Brain microvascular endothelial cell (primary cell): ENCODE results near the gene SPDYC.

ENCODE experiments used
- DNase-seq: peaks from one replicate; pipeline ENCODE4 v3.0.0-alpha.2; 2020
- H3K27ac ChIP-seq: fragments of 250-450 bp; sonication (Bioruptor Pico); 2 replicates; pipeline ENCODE4 v1.5.1; 2020; ENCODE audit warnings: mild to moderate bottlenecking, moderate library complexity
- H3K27me3 ChIP-seq: fragments of 250-450 bp; sonication (Bioruptor Pico); replicated peaks from 2 replicates; pipeline ENCODE4 v1.5.1; 2020; ENCODE audit warnings: mild to moderate bottlenecking
- H3K36me3 ChIP-seq: fragments of 250-450 bp; sonication (Bioruptor Pico); replicated peaks from 2 replicates; pipeline ENCODE4 v1.5.1; 2020; ENCODE audit warnings: mild to moderate bottlenecking
- H3K4me3 ChIP-seq: 2 replicates; pipeline ENCODE4 v1.5.1; 2011; ENCODE audit warnings: low read depth, mild to moderate bottlenecking, control low read depth, low read length, moderate library complexity
- in situ Hi-C: cut with HindIII; loops from 2 replicates; pipeline ENCODE4 v1.10.0; 2017; ENCODE audit warnings: low sequenced_read_pairs, low pct_ligation_motif_present
- TF ChIP-seq, protein P1 (sequence below): IDR thresholded peaks from 2 replicates; pipeline ENCODE4 v1.5.1; 2011; ENCODE audit warnings: low read depth, mild to moderate bottlenecking, moderate library complexity, low read length, control low read depth, inconsistent platforms; ENCODE audit errors: missing control alignments

Gene SPDYC

DNA sequence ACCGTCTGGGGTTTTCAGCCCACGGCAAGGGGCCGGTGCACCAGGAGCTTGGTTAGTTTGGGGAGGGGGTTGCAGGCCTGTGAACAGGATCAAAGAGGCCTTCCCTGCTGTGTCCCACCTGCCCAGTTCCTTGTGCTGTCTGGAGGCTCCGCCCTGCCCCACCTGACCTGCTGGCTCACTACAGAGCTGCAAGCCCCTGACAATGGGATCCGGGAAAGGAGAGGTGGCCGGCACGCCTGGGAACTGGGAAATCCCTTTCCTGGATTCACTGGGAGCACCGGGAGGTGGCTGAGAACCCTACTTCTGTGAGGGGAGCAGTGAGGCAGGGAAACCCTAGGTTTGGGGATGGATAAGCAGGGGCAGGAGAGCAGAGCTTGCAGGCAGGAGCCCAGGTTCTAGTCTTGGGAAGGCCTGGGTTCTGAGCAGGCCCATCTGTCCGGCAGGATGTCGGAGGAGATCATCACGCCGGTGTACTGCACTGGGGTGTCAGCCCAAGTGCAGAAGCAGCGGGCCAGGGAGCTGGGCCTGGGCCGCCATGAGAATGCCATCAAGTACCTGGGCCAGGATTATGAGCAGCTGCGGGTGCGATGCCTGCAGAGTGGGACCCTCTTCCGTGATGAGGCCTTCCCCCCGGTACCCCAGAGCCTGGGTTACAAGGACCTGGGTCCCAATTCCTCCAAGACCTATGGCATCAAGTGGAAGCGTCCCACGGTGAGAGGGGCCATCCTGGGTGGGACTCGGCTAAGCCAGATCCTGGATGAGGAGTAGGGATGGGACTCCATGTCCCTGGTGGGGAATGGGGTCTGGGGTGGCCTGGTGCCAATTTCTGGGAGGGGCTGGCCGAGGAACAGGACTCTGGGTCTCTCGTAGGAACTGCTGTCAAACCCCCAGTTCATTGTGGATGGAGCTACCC is 12.5 kb downstream of the SPDYC start:
- in situ Hi-C loops, result no loop called here
- Histone ChIP-seq H3K4me3 (peak overlapping the region; percentile 85), H3K27ac (peak overlapping the region; percentile 67), H3K27me3 (no peaks in the 10 kb centered on the region), H3K36me3 (peaks cover 29% of the 10 kb centered on the region)
- TF ChIP-seq, protein P1, sequence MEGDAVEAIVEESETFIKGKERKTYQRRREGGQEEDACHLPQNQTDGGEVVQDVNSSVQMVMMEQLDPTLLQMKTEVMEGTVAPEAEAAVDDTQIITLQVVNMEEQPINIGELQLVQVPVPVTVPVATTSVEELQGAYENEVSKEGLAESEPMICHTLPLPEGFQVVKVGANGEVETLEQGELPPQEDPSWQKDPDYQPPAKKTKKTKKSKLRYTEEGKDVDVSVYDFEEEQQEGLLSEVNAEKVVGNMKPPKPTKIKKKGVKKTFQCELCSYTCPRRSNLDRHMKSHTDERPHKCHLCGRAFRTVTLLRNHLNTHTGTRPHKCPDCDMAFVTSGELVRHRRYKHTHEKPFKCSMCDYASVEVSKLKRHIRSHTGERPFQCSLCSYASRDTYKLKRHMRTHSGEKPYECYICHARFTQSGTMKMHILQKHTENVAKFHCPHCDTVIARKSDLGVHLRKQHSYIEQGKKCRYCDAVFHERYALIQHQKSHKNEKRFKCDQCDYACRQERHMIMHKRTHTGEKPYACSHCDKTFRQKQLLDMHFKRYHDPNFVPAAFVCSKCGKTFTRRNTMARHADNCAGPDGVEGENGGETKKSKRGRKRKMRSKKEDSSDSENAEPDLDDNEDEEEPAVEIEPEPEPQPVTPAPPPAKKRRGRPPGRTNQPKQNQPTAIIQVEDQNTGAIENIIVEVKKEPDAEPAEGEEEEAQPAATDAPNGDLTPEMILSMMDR, result no peak
- DNase-seq, result no peak

DNA sequence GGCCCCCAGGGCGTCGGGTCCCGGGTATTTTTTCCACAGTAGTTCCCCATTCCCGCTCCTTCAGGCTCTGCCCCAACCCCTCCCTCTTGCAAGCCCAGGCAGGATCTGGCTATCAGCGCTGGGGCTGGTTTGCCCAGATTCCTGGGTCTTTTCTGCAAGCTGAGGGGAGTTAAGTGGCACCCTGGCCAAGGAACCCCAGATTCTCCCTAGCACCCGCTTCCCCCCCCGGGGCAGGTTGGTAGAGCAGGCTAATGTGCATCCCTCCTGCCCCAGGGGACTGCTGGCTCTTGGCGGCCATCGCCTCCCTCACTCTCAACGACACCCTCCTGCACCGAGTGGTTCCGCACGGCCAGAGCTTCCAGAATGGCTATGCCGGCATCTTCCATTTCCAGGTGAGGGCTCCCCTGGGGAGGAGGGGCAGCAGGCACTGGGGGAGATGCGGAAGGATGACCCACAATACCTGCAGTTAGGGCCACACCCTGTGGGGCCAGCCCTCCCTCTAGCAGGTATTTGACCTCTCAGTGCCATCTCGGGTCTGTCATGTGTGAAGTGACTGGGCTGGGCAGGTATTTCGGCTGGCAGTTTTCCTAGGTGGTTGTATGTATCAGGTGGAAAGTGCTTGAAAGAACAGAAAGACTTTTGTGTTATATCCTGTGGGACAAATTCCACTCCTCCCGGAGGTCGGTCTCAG is 13.3 kb downstream of the SPDYC start:
- DNase-seq, result no peak
- H3K4me3 ChIP-seq, result peak overlapping the region; percentile 5
- in situ Hi-C loops, result no loop called here
- no peak overlapping the region for H3K27ac ChIP-seq
- no peaks in the 10 kb centered on the region for H3K27me3 ChIP-seq
- TF ChIP-seq, protein P1, result no peak
- H3K36me3 ChIP-seq, result peaks cover 38% of the 10 kb centered on the region

DNA sequence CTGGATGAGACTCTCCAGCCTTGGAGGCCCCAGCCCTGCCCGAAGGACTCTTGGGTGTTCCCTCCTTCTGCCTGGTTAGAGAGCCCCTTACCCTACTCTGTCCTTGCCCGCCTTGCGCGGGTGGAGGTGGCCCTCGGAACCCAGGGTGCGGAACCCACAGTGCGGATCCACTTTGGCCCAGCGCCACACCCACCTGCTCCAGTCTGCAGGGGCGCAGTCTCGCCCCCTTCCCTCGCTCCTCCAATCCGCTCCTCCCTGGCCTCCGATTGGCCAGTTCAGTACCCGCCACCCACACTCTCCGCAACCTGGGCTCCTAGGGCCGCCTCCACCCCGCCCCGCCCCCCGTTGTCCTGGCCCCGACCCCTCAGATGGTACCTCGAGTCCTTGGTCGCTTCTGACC is 14.1 kb downstream of the SPDYC start:
- Histone ChIP-seq H3K4me3 (no peak overlapping the region), H3K36me3 (peaks cover 43% of the 10 kb centered on the region), H3K27ac (no peak overlapping the region), H3K27me3 (no peaks in the 10 kb centered on the region)
- in situ Hi-C loops, result no loop called here
- TF ChIP-seq, protein P1, result no peak
- no peak for DNase-seq

- H3K27me3 ChIP-seq, result no peaks in the 10 kb centered on the region
- TF ChIP-seq, protein P1, result no peak
- no peak for DNase-seq
- in situ Hi-C loops, result no loop called here
- H3K36me3 ChIP-seq, result peaks cover 53% of the 10 kb centered on the region
- no peak overlapping the region for H3K27ac ChIP-seq
- H3K4me3 ChIP-seq, result no peak overlapping the region
Measured at GRCh38 chr11:65185171-65185570, 15.1 kb downstream of the SPDYC start.

DNA sequence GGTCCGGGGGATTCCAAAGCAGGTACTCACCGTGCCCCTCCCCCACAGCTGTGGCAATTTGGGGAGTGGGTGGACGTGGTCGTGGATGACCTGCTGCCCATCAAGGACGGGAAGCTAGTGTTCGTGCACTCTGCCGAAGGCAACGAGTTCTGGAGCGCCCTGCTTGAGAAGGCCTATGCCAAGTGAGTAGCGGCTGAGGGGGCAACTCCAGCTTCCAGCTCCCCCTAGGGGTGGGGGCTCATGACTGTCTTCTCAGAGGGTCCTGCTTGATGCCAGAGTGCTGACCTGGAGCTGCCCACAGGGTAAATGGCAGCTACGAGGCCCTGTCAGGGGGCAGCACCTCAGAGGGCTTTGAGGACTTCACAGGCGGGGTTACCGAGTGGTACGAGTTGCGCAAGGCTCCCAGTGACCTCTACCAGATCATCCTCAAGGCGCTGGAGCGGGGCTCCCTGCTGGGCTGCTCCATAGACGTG is 15.9 kb downstream of the SPDYC start:
- H3K4me3 ChIP-seq, result no peak overlapping the region
- TF ChIP-seq, protein P1, result peak; percentile 39
- in situ Hi-C loops, result no loop called here
- H3K27ac ChIP-seq, result no peak overlapping the region
- peaks cover 61% of the 10 kb centered on the region for H3K36me3 ChIP-seq
- H3K27me3 ChIP-seq, result no peaks in the 10 kb centered on the region
- no peak for DNase-seq
